Subcutaneous adipose tissue (tissue), 4 donors: ENCODE data around the gene SLC35A5. TPM values are rescaled to one million over a fixed set of nuclear protein-coding genes. Genes with fewer than 3 reads are reported as not detected.

Experiments
- CTCF ChIP-seq: fragments of 450-650 bp; IDR thresholded peaks from one replicate; pipeline ENCODE4 v1.5.1; 2016; ENCODE audit warnings: low read depth, mild to moderate bottlenecking, control low read depth, antibody characterized with exemption, moderate library complexity
- total RNA-seq, 4 donors: library from RNA; depleted of rRNA; stranded (reverse); fragments of >200 nt; gene quantifications; one replicate each; pipeline ENCODE4 v1.1.0, GENCODE V29; 2016

Gene SLC35A5
- total RNA-seq, 4 donors from 2014 or later: 26.6 to 42.6 (median 37.6) TPM

GRCh38 chr3:112602217-112602838 is 40.5 kb downstream of the SLC35A5 start:
- TF ChIP-seq CTCF: no peak

GRCh38 chr3:112604536-112604935 is 42.7 kb downstream of the SLC35A5 start:
- no peak for TF ChIP-seq CTCF

- TF ChIP-seq CTCF: no peak
These were observed 43.4 kb downstream of the SLC35A5 start for GRCh38 chr3:112605285-112605684.

GRCh38 chr3:112606098-112606497 is 44.3 kb downstream of the SLC35A5 start:
- TF ChIP-seq CTCF: no peak

- no peak for TF ChIP-seq CTCF
These were observed 46.0 kb downstream of the SLC35A5 start for GRCh38 chr3:112607863-112608262.

GRCh38 chr3:112610121-112610520 is 48.3 kb downstream of the SLC35A5 start:
- no peak for TF ChIP-seq CTCF

- no peak for TF ChIP-seq CTCF
These were observed 50.1 kb downstream of the SLC35A5 start for GRCh38 chr3:112611752-112612515.
